Trophoblast cell (in vitro differentiated cells and primary cell): Measurements from ENCODE around the gene SDC3.
A peak's percentile ranks its signal among the peaks of the same experiment; 100 is the strongest.

Experiments used
- DNase-seq, 2 donors: peaks; one replicate each; pipeline ENCODE4 v3.0.0-alpha.2; 2016
- H2AFZ ChIP-seq: 2 replicates; pipeline ENCODE4 v1.6.1; 2013; ENCODE audit warnings: low read length, moderate library complexity, mild to moderate bottlenecking; ENCODE audit not compliant: insufficient read depth, poor library complexity
- H2AK5ac ChIP-seq: 2 replicates; pipeline ENCODE4 v1.6.1; 2013; ENCODE audit warnings: mild to moderate bottlenecking, low read length
- H2BK120ac ChIP-seq: 2 replicates; pipeline ENCODE4 v1.6.1; 2013; ENCODE audit warnings: low read length, mild to moderate bottlenecking, moderate library complexity; ENCODE audit not compliant: insufficient read depth, poor library complexity
- H2BK12ac ChIP-seq: 2 replicates; pipeline ENCODE4 v1.6.1; 2013; ENCODE audit warnings: mild to moderate bottlenecking, low read length, moderate library complexity
- H2BK5ac ChIP-seq: 2 replicates; pipeline ENCODE4 v1.6.1; 2013; ENCODE audit warnings: low read length, low read depth, moderate library complexity, mild to moderate bottlenecking; ENCODE audit not compliant: poor library complexity
- H3K14ac ChIP-seq: 2 replicates; pipeline ENCODE4 v1.6.1; 2013; ENCODE audit warnings: mild to moderate bottlenecking, low read length
- H3K18ac ChIP-seq: 2 replicates; pipeline ENCODE4 v1.6.1; 2013; ENCODE audit warnings: mild to moderate bottlenecking, low read length
- H3K23ac ChIP-seq: 2 replicates; pipeline ENCODE4 v1.6.1; 2013; ENCODE audit warnings: low read length
- H3K27ac ChIP-seq: 2 replicates; pipeline ENCODE4 v1.5.1; 2013; ENCODE audit warnings: low read depth, mild to moderate bottlenecking, inconsistent platforms, low read length, moderate library complexity
- H3K27me3 ChIP-seq: 2 replicates; pipeline ENCODE4 v1.6.1; 2013; ENCODE audit warnings: inconsistent platforms, mild to moderate bottlenecking, low read length, moderate library complexity; ENCODE audit not compliant: insufficient read depth
- H3K36me3 ChIP-seq, 2 experiments: 1 replicate in 1 of 2; 2 replicates in 1 of 2; pipeline ENCODE4 v1.6.1; 2013; ENCODE audit warnings: low read length in 2 of 2, mild to moderate bottlenecking in 2 of 2, moderate library complexity in 1 of 2; ENCODE audit not compliant: insufficient read depth in 2 of 2, control insufficient read depth in 1 of 2
- H3K4ac ChIP-seq: 2 replicates; pipeline ENCODE4 v1.6.1; 2013; ENCODE audit warnings: low read depth, mild to moderate bottlenecking, low read length, moderate library complexity
- H3K4me1 ChIP-seq, 2 experiments: 1 replicate in 1 of 2; 2 replicates in 1 of 2; pipeline ENCODE4 v1.6.1; 2013; ENCODE audit warnings: low read length in 2 of 2, mild to moderate bottlenecking in 2 of 2, moderate library complexity in 1 of 2; ENCODE audit not compliant: insufficient read depth in 2 of 2, control insufficient read depth in 1 of 2
- H3K4me2 ChIP-seq: 2 replicates; pipeline ENCODE4 v1.6.1; 2013; ENCODE audit warnings: inconsistent platforms, mild to moderate bottlenecking, low read length, moderate library complexity
- H3K4me3 ChIP-seq: 2 replicates; pipeline ENCODE4 v1.5.1; 2013; ENCODE audit warnings: mild to moderate bottlenecking, low read depth, low read length, inconsistent platforms
- H3K79me1 ChIP-seq: one replicate; pipeline ENCODE4 v1.6.1; 2013; ENCODE audit warnings: low read length
- H3K79me2 ChIP-seq: 2 replicates; pipeline ENCODE4 v1.6.1; 2013; ENCODE audit warnings: low read length, mild to moderate bottlenecking; ENCODE audit not compliant: control insufficient read depth, insufficient read depth, poor library complexity
- H3K9ac ChIP-seq: 2 replicates; pipeline ENCODE4 v1.6.1; 2013; ENCODE audit warnings: mild to moderate bottlenecking, low read length
- H3K9me3 ChIP-seq: 2 replicates; pipeline ENCODE4 v1.6.1; 2013; ENCODE audit warnings: low read depth, mild to moderate bottlenecking, control low read depth, inconsistent platforms, low read length; ENCODE audit not compliant: insufficient read depth
- H4K12ac ChIP-seq: 2 replicates; pipeline ENCODE4 v1.6.1; 2013; ENCODE audit warnings: low read depth, mild to moderate bottlenecking, low read length, moderate library complexity
- H4K8ac ChIP-seq: 2 replicates; pipeline ENCODE4 v1.6.1; 2013; ENCODE audit warnings: low read depth, mild to moderate bottlenecking, low read length, moderate library complexity
- H4K91ac ChIP-seq: one replicate; pipeline ENCODE4 v1.6.1; 2013; ENCODE audit warnings: low read depth, mild to moderate bottlenecking, low read length, moderate library complexity
- WGBS: extraction: QIAGEN DNeasy Blood & Tissue Kit; methylation state at CpG from one replicate; pipeline ENCODE4 v1.1.7; 2013; ENCODE audit warnings: missing lambda C conversion rate; ENCODE audit not compliant: insufficient read length, insufficient coverage; ENCODE audit errors: extremely low coverage; 5-methylcytosine and 5-hydroxymethylcytosine counted together

SDC3 gene

GRCh38 chr1:30823627-30823968 lies 85.0 kb downstream of the SDC3 start:
- H2BK120ac ChIP-seq: peak overlapping the region; percentile 65
- peak overlapping the region; percentile 56 for H4K12ac ChIP-seq
- peaks cover 2% of the 10 kb centered on the region for H3K79me2 ChIP-seq
- H4K8ac ChIP-seq: peak overlapping the region; percentile 34
- peak overlapping the region; percentile 94 for H3K27ac ChIP-seq
- H2AFZ ChIP-seq: peak overlapping the region; percentile 6
- H3K4me1 ChIP-seq: peaks cover 17 to 18% of the 10 kb centered on the region in 2 experiments
- peak overlapping the region; percentile 58 for H2BK12ac ChIP-seq
- no peak for DNase-seq
- H3K79me1 ChIP-seq: peaks cover 12% of the 10 kb centered on the region
- peak overlapping the region; percentile 48 for H3K18ac ChIP-seq
- H3K9ac ChIP-seq: no peak overlapping the region
- no peak overlapping the region for H3K4me3 ChIP-seq
- H3K4ac ChIP-seq: peak overlapping the region; percentile 41
- peak overlapping the region; percentile 62 for H3K4me2 ChIP-seq
- peak overlapping the region; percentile 50 for H3K14ac ChIP-seq
- no CpG with 5 or more reads among the region's 3 CpGs for WGBS
- peak overlapping the region; percentile 84 for H4K91ac ChIP-seq
- no peaks in the 10 kb centered on the region for H3K9me3 ChIP-seq
- no peaks in the 10 kb centered on the region for H3K36me3 ChIP-seq
- H2BK5ac ChIP-seq: peak overlapping the region; percentile 93
- H2AK5ac ChIP-seq: peak overlapping the region; percentile 28
- no peaks in the 10 kb centered on the region for H3K27me3 ChIP-seq
- no peak overlapping the region for H3K23ac ChIP-seq

DNA sequence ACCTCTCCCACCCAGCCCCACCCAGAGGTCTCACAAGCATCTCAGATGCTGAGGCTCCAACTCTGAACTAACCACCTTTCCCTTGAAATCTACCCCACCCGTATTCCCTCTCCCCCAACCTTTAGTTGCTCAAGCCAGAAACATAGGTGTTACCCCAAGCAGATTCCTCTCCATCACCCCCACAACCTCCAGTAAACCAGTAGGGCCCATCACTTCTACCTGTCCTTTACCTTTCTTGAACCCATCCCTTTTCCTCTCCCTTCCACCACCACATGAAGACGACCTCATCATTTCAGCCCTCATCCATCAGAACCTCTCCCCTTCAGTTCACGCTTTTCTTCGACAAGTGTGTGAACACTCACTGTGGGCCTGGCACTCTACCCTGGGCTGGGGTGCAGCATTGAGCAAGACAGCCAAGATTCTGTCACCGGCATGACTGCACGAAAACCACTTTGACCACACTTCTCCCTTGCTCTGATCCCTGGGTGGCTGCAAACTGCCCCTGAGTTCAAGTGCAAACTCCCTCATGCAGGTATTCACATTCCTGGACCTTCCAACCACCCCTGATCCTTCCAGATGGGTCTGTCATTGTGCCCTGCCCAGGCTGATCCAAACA lies 85.5 kb downstream of the SDC3 start:
- Histone ChIP-seq H3K4ac (peak overlapping the region; percentile 41), H4K8ac (peak overlapping the region; percentile 34), H3K4me1 (peaks cover 17 to 18% of the 10 kb centered on the region in 2 experiments), H3K27me3 (no peaks in the 10 kb centered on the region), H3K4me3 (no peak overlapping the region), H3K79me1 (peaks cover 12% of the 10 kb centered on the region), H2AFZ (peak overlapping the region; percentile 6), H2BK120ac (peak overlapping the region; percentile 65), H3K27ac (peak overlapping the region; percentile 94), H3K14ac (peak overlapping the region; percentile 50), H3K4me2 (no peak overlapping the region), H3K36me3 (no peaks in the 10 kb centered on the region), H2AK5ac (peak overlapping the region; percentile 28), H3K79me2 (peaks cover 2% of the 10 kb centered on the region), H2BK5ac (peak overlapping the region; percentile 93), H2BK12ac (peak overlapping the region; percentile 58), H4K12ac (no peak overlapping the region), H4K91ac (peak overlapping the region; percentile 84), H3K9me3 (no peaks in the 10 kb centered on the region), H3K18ac (peak overlapping the region; percentile 48), H3K9ac (no peak overlapping the region), H3K23ac (no peak overlapping the region)
- no CpG with 5 or more reads among the region's 6 CpGs for WGBS
- no peak for DNase-seq

GRCh38 chr1:30822006-30822405 lies 86.6 kb downstream of the SDC3 start:
- Histone ChIP-seq H2BK12ac (no peak overlapping the region), H4K12ac (no peak overlapping the region), H2BK120ac (no peak overlapping the region), H2AFZ (no peak overlapping the region), H3K9ac (no peak overlapping the region), H3K14ac (no peak overlapping the region), H3K23ac (no peak overlapping the region), H3K27ac (no peak overlapping the region), H3K4me2 (no peak overlapping the region), H3K4me3 (no peak overlapping the region), H3K4me1 (peaks cover 22 to 23% of the 10 kb centered on the region in 2 experiments), H3K79me2 (peaks cover 2% of the 10 kb centered on the region), H4K8ac (no peak overlapping the region), H3K18ac (no peak overlapping the region), H2AK5ac (no peak overlapping the region), H3K79me1 (peaks cover 14% of the 10 kb centered on the region), H2BK5ac (no peak overlapping the region), H3K27me3 (no peaks in the 10 kb centered on the region), H3K4ac (no peak overlapping the region), H4K91ac (no peak overlapping the region), H3K36me3 (no peaks in the 10 kb centered on the region), H3K9me3 (no peaks in the 10 kb centered on the region)
- DNase-seq: no peak
- no CpG with 5 or more reads among the region's 1 CpG for WGBS

- Histone ChIP-seq H3K4me3 (no peak overlapping the region), H3K36me3 (no peaks in the 10 kb centered on the region), H2BK12ac (no peak overlapping the region), H2BK120ac (no peak overlapping the region), H3K9me3 (no peaks in the 10 kb centered on the region), H2AK5ac (no peak overlapping the region), H3K79me2 (peaks cover 2% of the 10 kb centered on the region), H3K23ac (no peak overlapping the region), H2AFZ (no peak overlapping the region), H3K4ac (no peak overlapping the region), H3K18ac (no peak overlapping the region), H3K27me3 (no peaks in the 10 kb centered on the region), H3K4me1 (peaks cover 31 to 32% of the 10 kb centered on the region in 2 experiments), H3K4me2 (no peak overlapping the region), H3K14ac (no peak overlapping the region), H3K9ac (no peak overlapping the region), H4K8ac (no peak overlapping the region), H4K91ac (no peak overlapping the region), H2BK5ac (no peak overlapping the region), H3K79me1 (peaks cover 14% of the 10 kb centered on the region), H3K27ac (no peak overlapping the region), H4K12ac (no peak overlapping the region)
- no CpG with 5 or more reads among the region's 5 CpGs for WGBS
- no peak for DNase-seq
Measured at GRCh38 chr1:30820299-30820698, 88.3 kb downstream of the SDC3 start.
